GM06990 (cell line): ENCODE data around the gene ANOS1.

Experiments
- DNase-seq: peaks from one replicate; pipeline ENCODE4 v3.0.0-alpha.2; 2011; ENCODE audit not compliant: insufficient read length; ENCODE audit errors: extremely low read depth
- H3K27me3 ChIP-seq: replicated peaks from 2 replicates; pipeline ENCODE4 v1.6.0; 2011; ENCODE audit warnings: low read length; ENCODE audit not compliant: control insufficient read depth, insufficient read depth
- H3K36me3 ChIP-seq: 2 replicates; pipeline ENCODE4 v1.5.1; 2011; ENCODE audit warnings: low read length; ENCODE audit not compliant: control insufficient read depth, insufficient read depth
- H3K4me3 ChIP-seq: replicated peaks from 2 replicates; pipeline ENCODE4 v1.5.1; 2011; ENCODE audit warnings: low read depth, mild to moderate bottlenecking, control low read depth, low read length
- TF ChIP-seq, protein P1 (sequence below): IDR thresholded peaks from 2 replicates; pipeline ENCODE4 v1.5.1; 2011; ENCODE audit warnings: low read length, control low read depth, mild to moderate bottlenecking, inconsistent platforms; ENCODE audit not compliant: insufficient read depth, poor library complexity, severe bottlenecking

The ANOS1 gene

DNA sequence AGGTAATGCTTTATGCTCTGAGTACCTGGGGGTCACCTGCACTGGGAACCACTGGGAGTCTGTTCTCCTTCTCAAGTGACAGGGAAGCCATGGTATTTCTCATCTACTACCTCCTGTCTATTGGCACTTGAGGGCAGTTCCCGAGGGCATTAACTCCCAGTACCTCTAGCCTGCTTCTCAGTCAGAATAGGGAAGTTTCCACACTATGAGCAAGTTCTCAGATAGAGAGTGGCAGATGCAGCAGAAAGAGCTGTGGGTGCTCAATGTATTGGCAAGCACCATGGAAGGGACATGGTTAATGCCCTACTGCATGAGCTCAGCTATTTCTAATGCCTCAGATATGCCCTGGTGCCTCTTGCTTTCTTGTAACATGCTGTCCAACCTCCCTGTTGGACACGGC is 74.1 kb downstream of the ANOS1 start:
- Histone ChIP-seq H3K36me3 (no peaks in the 10 kb centered on the region), H3K4me3 (no peak overlapping the region), H3K27me3 (no peaks in the 10 kb centered on the region)
- TF ChIP-seq, protein P1, sequence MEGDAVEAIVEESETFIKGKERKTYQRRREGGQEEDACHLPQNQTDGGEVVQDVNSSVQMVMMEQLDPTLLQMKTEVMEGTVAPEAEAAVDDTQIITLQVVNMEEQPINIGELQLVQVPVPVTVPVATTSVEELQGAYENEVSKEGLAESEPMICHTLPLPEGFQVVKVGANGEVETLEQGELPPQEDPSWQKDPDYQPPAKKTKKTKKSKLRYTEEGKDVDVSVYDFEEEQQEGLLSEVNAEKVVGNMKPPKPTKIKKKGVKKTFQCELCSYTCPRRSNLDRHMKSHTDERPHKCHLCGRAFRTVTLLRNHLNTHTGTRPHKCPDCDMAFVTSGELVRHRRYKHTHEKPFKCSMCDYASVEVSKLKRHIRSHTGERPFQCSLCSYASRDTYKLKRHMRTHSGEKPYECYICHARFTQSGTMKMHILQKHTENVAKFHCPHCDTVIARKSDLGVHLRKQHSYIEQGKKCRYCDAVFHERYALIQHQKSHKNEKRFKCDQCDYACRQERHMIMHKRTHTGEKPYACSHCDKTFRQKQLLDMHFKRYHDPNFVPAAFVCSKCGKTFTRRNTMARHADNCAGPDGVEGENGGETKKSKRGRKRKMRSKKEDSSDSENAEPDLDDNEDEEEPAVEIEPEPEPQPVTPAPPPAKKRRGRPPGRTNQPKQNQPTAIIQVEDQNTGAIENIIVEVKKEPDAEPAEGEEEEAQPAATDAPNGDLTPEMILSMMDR: no peak
- no peak for DNase-seq

DNA sequence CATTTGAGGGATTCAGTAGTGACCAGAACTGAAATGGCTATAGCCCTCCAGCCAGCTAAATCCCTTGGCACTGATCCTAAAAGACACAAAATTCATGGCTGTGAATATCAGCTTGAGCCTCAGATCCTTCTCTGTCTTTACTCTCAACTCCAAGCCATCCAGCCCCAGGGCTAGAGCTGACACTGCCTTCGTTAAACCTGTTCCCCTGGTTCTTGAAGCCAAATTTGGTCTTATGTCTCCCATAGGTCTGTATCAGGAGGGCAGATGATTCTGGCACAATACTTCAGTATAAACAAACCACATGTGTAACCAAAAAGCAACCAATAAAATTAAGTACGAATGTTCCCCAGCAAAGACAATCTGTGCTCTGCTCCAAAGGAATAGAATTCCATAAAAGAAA is 78.0 kb downstream of the ANOS1 start:
- Histone ChIP-seq H3K4me3 (no peak overlapping the region), H3K36me3 (no peaks in the 10 kb centered on the region), H3K27me3 (no peaks in the 10 kb centered on the region)
- TF ChIP-seq, protein P1: no peak
- no peak for DNase-seq

DNA sequence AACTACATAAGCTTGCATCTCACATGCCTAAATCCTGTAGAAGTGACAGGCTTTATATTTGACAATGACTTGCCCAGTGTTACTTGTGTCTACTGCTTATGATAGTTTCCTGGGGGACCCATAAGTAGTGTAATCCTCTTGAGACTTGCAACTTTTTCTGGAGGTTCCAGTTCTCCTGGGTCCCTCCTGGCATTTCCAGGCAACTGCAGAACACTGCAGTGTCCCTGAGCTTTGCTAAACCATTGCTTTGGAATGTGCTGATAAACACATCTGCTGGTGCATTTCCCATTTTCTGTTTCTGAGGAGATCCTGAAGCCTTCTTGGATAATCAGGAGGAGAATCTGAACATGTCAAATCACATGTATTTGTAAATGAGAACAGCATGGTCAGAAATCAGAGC is 82.0 kb downstream of the ANOS1 start:
- no peak overlapping the region for H3K4me3 ChIP-seq
- H3K36me3 ChIP-seq: no peaks in the 10 kb centered on the region
- DNase-seq: no peak
- no peaks in the 10 kb centered on the region for H3K27me3 ChIP-seq
- TF ChIP-seq, protein P1: no peak

DNA sequence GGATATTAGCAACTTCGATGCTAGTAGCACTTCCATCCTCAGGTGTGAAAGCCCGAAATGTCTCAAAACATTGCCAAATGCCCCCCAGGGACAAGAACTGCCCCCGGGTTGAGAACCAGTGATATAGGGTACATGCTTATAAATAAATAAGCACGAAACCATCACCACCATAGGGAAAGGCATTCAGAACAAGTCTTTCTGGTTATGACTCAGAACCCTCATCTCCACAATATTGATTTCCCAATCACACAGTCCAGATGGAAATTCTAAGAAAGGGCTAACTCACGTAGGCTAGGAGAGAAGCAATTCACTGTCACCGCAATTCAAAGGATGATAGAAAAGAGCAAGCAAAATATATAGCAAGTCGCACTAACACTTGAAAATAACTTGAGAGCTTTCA is 84.8 kb downstream of the ANOS1 start:
- TF ChIP-seq, protein P1: no peak
- H3K36me3 ChIP-seq: no peaks in the 10 kb centered on the region
- no peak for DNase-seq
- H3K4me3 ChIP-seq: no peak overlapping the region
- no peaks in the 10 kb centered on the region for H3K27me3 ChIP-seq

DNA sequence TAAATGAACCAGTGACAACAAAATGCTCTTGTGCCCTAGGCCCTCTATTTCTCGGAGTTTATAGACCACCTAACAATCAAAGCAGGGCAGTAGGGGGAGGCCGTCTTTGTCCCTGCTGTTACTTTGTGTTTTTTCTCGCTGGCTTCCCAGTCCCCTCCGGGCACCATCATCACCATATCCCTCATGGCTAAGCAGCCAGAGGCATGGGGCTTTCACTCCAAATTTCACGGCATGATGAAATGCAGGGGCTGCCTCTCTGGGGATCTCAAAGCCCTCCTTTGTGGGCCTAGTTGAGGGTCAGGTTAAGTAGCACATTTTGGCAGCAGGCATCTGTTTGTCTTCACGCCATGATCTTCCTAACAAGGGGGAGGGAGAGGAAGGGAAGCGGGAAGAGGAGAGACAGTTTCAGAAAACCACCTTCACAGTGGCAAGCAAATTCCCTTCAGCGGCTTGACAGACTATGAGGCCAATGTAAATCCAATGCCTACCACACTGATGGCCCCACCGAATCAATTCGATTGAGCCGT is 91.9 kb downstream of the ANOS1 start:
- no peaks in the 10 kb centered on the region for H3K36me3 ChIP-seq
- DNase-seq: no peak
- TF ChIP-seq, protein P1: no peak

DNA sequence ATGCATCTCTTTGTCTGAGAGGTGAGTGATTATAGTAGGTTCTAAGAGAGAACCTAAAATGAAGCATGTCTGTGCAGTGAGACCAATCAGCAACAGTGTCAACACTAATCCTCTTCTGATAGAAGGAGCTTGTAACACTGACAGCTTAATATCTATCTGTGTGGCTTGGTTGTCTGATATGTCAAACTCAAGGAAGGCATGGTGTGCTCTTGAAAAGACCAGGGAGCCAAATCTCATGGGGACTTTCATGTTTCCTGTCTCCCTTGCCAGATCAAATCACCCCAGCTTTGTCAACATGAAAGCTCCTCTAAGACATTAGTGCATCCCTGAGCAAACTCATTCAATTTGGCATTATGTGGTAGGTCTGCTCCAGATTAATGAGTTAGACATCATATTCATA is 95.4 kb downstream of the ANOS1 start:
- no peaks in the 10 kb centered on the region for H3K36me3 ChIP-seq
- H3K27me3 ChIP-seq: no peaks in the 10 kb centered on the region
- DNase-seq: no peak
- TF ChIP-seq, protein P1: no peak
- no peak overlapping the region for H3K4me3 ChIP-seq

More for the DNA sequence above, 91.9 kb downstream of the ANOS1 start:
- Histone ChIP-seq H3K4me3 (no peak overlapping the region), H3K27me3 (no peaks in the 10 kb centered on the region)
